Calu3 (cell line): ENCODE data around the gene LTBP2. TPM values are rescaled to one million over a fixed set of nuclear protein-coding genes. Genes with fewer than 3 reads are reported as not detected.

Source experiments
- BruUV-seq: library from RNA; stranded (reverse); fragments of 400-500 nt; replicated peaks from 2 replicates; lab custom pipeline; 2021; lab: Mats Ljungman, UMichigan
- CTCF ChIA-PET: fragments of 300-600 bp; sonication (Branson Sonifier 250); formaldehyde crosslinking; loops from one replicate; lab custom pipeline; 2022; ENCODE audit warnings: antibody characterized with exemption; lab: Charles Lee
- DNase-seq: peaks from one replicate; pipeline ENCODE4 v3.0.0; 2022
- H3K27ac Mint-ChIP-seq: one replicate; pipeline ENCODE4 v1.8.0; 2022; ENCODE audit warnings: mixed read lengths; ENCODE audit not compliant: unreplicated experiment
- H3K27me3 Mint-ChIP-seq: one replicate; pipeline ENCODE4 v1.8.0; 2022; ENCODE audit warnings: mixed read lengths; ENCODE audit not compliant: unreplicated experiment
- H3K36me3 Mint-ChIP-seq: one replicate; pipeline ENCODE4 v1.8.0; 2022; ENCODE audit warnings: mild to moderate bottlenecking, moderate library complexity, mixed read lengths; ENCODE audit not compliant: insufficient read depth, unreplicated experiment
- H3K4me1 Mint-ChIP-seq: one replicate; pipeline ENCODE4 v1.8.0; 2022; ENCODE audit warnings: mild to moderate bottlenecking, low read depth, mixed read lengths; ENCODE audit not compliant: unreplicated experiment
- H3K4me3 Mint-ChIP-seq: one replicate; pipeline ENCODE4 v1.8.0; 2022; ENCODE audit warnings: mild to moderate bottlenecking, low read depth, moderate library complexity, mixed read lengths; ENCODE audit not compliant: unreplicated experiment
- H3K9me3 Mint-ChIP-seq: one replicate; pipeline ENCODE4 v1.8.0; 2022; ENCODE audit warnings: low read depth, mixed read lengths; ENCODE audit not compliant: unreplicated experiment
- CTCF ChIP-seq: fragments of 200-600 bp; IDR thresholded peaks from one replicate; pipeline ENCODE4 v1.8.0; 2022; ENCODE audit warnings: antibody characterized with exemption; ENCODE audit not compliant: unreplicated experiment
- intact Hi-C: fragments of 100-400 bp; cut with micrococcal nuclease; formaldehyde crosslinking; loops from one replicate; pipeline ENCODE4 v1.10.0; 2022; ENCODE audit not compliant: unreplicated experiment
- total RNA-seq: library from RNA; stranded (reverse); gene quantifications from 2 replicates; pipeline ENCODE4 v1.2.3, GENCODE V29; 2022

Gene LTBP2
- total RNA-seq, 1 experiment from 2014 or later, result 4.3 TPM

GRCh38 chr14:74589291-74589879 lies 22.7 kb downstream of the LTBP2 start:
- Mint-ChIP-seq H3K27me3 (no peaks in the 10 kb centered on the region), H3K4me3 (no peak overlapping the region), H3K9me3 (no peaks in the 10 kb centered on the region), H3K4me1 (no peaks in the 10 kb centered on the region), H3K27ac (no peak overlapping the region), H3K36me3 (no peaks in the 10 kb centered on the region)
- no peak for DNase-seq
- CTCF ChIA-PET, result no interaction called here
- BruUV-seq, result no TSS peak
- intact Hi-C loops, result no loop called here
- no peak for TF ChIP-seq CTCF

- Mint-ChIP-seq H3K27me3 (no peaks in the 10 kb centered on the region), H3K9me3 (no peaks in the 10 kb centered on the region), H3K4me3 (no peak overlapping the region), H3K36me3 (no peaks in the 10 kb centered on the region), H3K27ac (no peak overlapping the region), H3K4me1 (no peaks in the 10 kb centered on the region)
- no peak for DNase-seq
- CTCF ChIA-PET, result no interaction called here
- no peak for TF ChIP-seq CTCF
- intact Hi-C loops, result no loop called here
- BruUV-seq, result no TSS peak
Measured at GRCh38 chr14:74587363-74587707, 24.7 kb downstream of the LTBP2 start.

- DNase-seq, result no peak
- no peak overlapping the region for H3K27ac Mint-ChIP-seq
- H3K4me3 Mint-ChIP-seq, result no peak overlapping the region
- H3K36me3 Mint-ChIP-seq, result no peaks in the 10 kb centered on the region
- TF ChIP-seq CTCF, result no peak
- no peaks in the 10 kb centered on the region for H3K9me3 Mint-ChIP-seq
- CTCF ChIA-PET, result no interaction called here
- no TSS peak for BruUV-seq
- no peaks in the 10 kb centered on the region for H3K4me1 Mint-ChIP-seq
- intact Hi-C loops, result no loop called here
- no peaks in the 10 kb centered on the region for H3K27me3 Mint-ChIP-seq
Measured at GRCh38 chr14:74586681-74587362, 25.2 kb downstream of the LTBP2 start.

- Mint-ChIP-seq H3K4me3 (no peak overlapping the region), H3K27me3 (no peaks in the 10 kb centered on the region), H3K27ac (no peak overlapping the region), H3K36me3 (no peaks in the 10 kb centered on the region), H3K4me1 (no peaks in the 10 kb centered on the region), H3K9me3 (no peaks in the 10 kb centered on the region)
- CTCF ChIA-PET, result no interaction called here
- TF ChIP-seq CTCF, result no peak
- no TSS peak for BruUV-seq
- no peak for DNase-seq
- intact Hi-C loops, result no loop called here
Measured at GRCh38 chr14:74585406-74586335, 26.4 kb downstream of the LTBP2 start.
